H9 (cell line): Measurements from ENCODE around the gene CRMP1. TPM values are rescaled to one million over a fixed set of nuclear protein-coding genes. Genes with fewer than 3 reads are reported as not detected.

Source experiments
- DNase-seq: peaks from one replicate; pipeline ENCODE4 v3.0.0-alpha.2; 2017
- H2AFZ ChIP-seq: one replicate; pipeline ENCODE4 v1.6.1; 2013; ENCODE audit warnings: mild to moderate bottlenecking, low read length, control low read depth, moderate library complexity
- H2AK5ac ChIP-seq: 2 replicates; pipeline ENCODE4 v1.6.1; 2013; ENCODE audit warnings: low read length, control low read depth, mixed read lengths; ENCODE audit not compliant: insufficient read length
- H2BK120ac ChIP-seq: one replicate; pipeline ENCODE4 v1.6.1; 2013; ENCODE audit warnings: low read depth, mild to moderate bottlenecking, low read length, control low read depth, inconsistent platforms; ENCODE audit not compliant: poor library complexity, severe bottlenecking
- H2BK12ac ChIP-seq: 2 replicates; pipeline ENCODE4 v1.6.1; 2013; ENCODE audit warnings: low read length, control low read depth, mixed read lengths, low read depth; ENCODE audit not compliant: insufficient read length
- H2BK15ac ChIP-seq: 2 replicates; pipeline ENCODE4 v1.6.1; 2013; ENCODE audit warnings: low read depth, low read length, control low read depth
- H2BK20ac ChIP-seq: one replicate; pipeline ENCODE4 v1.6.1; 2013; ENCODE audit warnings: low read depth, mild to moderate bottlenecking, low read length, control low read depth, inconsistent platforms; ENCODE audit not compliant: poor library complexity, severe bottlenecking
- H2BK5ac ChIP-seq: 2 replicates; pipeline ENCODE4 v1.6.1; 2013; ENCODE audit warnings: low read length, control low read depth, mixed read lengths; ENCODE audit not compliant: insufficient read length
- H3K14ac ChIP-seq: 2 replicates; pipeline ENCODE4 v1.6.1; 2013; ENCODE audit warnings: low read length, control low read depth; ENCODE audit not compliant: insufficient read depth
- H3K18ac ChIP-seq: 2 replicates; pipeline ENCODE4 v1.6.1; 2013; ENCODE audit warnings: low read depth, mild to moderate bottlenecking, mixed read lengths, low read length, control low read depth; ENCODE audit not compliant: insufficient read length
- H3K23ac ChIP-seq: 2 replicates; pipeline ENCODE4 v1.6.1; 2013; ENCODE audit warnings: low read length, control low read depth, mixed read lengths, low read depth; ENCODE audit not compliant: insufficient read length
- H3K23me2 ChIP-seq: 2 replicates; pipeline ENCODE4 v1.6.1; 2013; ENCODE audit warnings: low read depth, mild to moderate bottlenecking, mixed read lengths, low read length, control low read depth; ENCODE audit not compliant: insufficient read length, poor library complexity, severe bottlenecking
- H3K27ac ChIP-seq: 2 replicates; pipeline ENCODE4 v1.5.1; 2013; ENCODE audit warnings: low read length, control low read depth, mixed read lengths, low read depth; ENCODE audit not compliant: insufficient read length
- H3K27me3 ChIP-seq: 2 replicates; pipeline ENCODE4 v1.6.1; 2013; ENCODE audit warnings: low read length, control low read depth, inconsistent platforms; ENCODE audit not compliant: insufficient read depth
- H3K4ac ChIP-seq: 2 replicates; pipeline ENCODE4 v1.6.1; 2013; ENCODE audit warnings: low read depth, mild to moderate bottlenecking, control low read depth, inconsistent platforms, low read length, moderate library complexity
- H3K4me1 ChIP-seq: 2 replicates; pipeline ENCODE4 v1.6.1; 2013; ENCODE audit warnings: low read length, control low read depth, inconsistent platforms; ENCODE audit not compliant: insufficient read depth
- H3K4me2 ChIP-seq: 2 replicates; pipeline ENCODE4 v1.6.1; 2013; ENCODE audit warnings: low read length, control low read depth, mixed read lengths; ENCODE audit not compliant: insufficient read length, insufficient read depth
- H3K56ac ChIP-seq: 2 replicates; pipeline ENCODE4 v1.6.1; 2013; ENCODE audit warnings: low read depth, mild to moderate bottlenecking, mixed read lengths, low read length, control low read depth; ENCODE audit not compliant: insufficient read length
- H3K79me1 ChIP-seq: 2 replicates; pipeline ENCODE4 v1.6.1; 2013; ENCODE audit warnings: low read depth, mild to moderate bottlenecking, moderate library complexity, low read length, control low read depth, inconsistent platforms; ENCODE audit not compliant: insufficient read depth, poor library complexity, severe bottlenecking
- H3K79me2 ChIP-seq: 2 replicates; pipeline ENCODE4 v1.6.1; 2013; ENCODE audit warnings: low read length, control low read depth, inconsistent platforms; ENCODE audit not compliant: insufficient read depth
- H3K9ac ChIP-seq: 2 replicates; pipeline ENCODE4 v1.6.1; 2013; ENCODE audit warnings: low read length, control low read depth, mixed read lengths; ENCODE audit not compliant: insufficient read length; ENCODE audit errors: extremely low read depth
- H3K9me3 ChIP-seq: one replicate; pipeline ENCODE4 v1.6.1; 2013; ENCODE audit warnings: low read depth, low read length, inconsistent platforms; ENCODE audit not compliant: control insufficient read depth
- H3T11ph ChIP-seq: one replicate; pipeline ENCODE4 v1.6.1; 2013; ENCODE audit warnings: mild to moderate bottlenecking, low read length, control low read depth, inconsistent platforms
- H4K20me1 ChIP-seq: one replicate; pipeline ENCODE4 v1.6.1; 2013; ENCODE audit not compliant: control insufficient read depth, insufficient read length, insufficient read depth
- H4K5ac ChIP-seq: 2 replicates; pipeline ENCODE4 v1.6.1; 2013; ENCODE audit warnings: low read depth, mild to moderate bottlenecking, mixed read lengths, low read length, control low read depth; ENCODE audit not compliant: insufficient read length
- H4K8ac ChIP-seq: replicated peaks from 2 replicates; pipeline ENCODE4 v1.6.1; 2013; ENCODE audit warnings: low read length, control low read depth, mixed read lengths, low read depth; ENCODE audit not compliant: insufficient read length
- H4K91ac ChIP-seq: 2 replicates; pipeline ENCODE4 v1.6.1; 2013; ENCODE audit warnings: low read depth, mild to moderate bottlenecking, moderate library complexity, mixed read lengths, low read length, control low read depth; ENCODE audit not compliant: insufficient read length
- H3K27ac Mint-ChIP-seq, 3 experiments: 2 replicates in 2 of 3; 3 replicates in 1 of 3; pipeline ENCODE4 v1.8.0; 2020 to 2021; ENCODE audit warnings: mixed read lengths in 3 of 3, mild to moderate bottlenecking in 1 of 3, moderate library complexity in 1 of 3
- H3K27me3 Mint-ChIP-seq: 2 replicates; pipeline ENCODE4 v1.8.0; 2021; ENCODE audit warnings: low read depth, mild to moderate bottlenecking, moderate library complexity, mixed read lengths
- H3K36me3 Mint-ChIP-seq, 3 experiments: 2 replicates in 2 of 3; 3 replicates in 1 of 3; pipeline ENCODE4 v1.8.0; 2020 to 2021; ENCODE audit warnings: low read depth in 3 of 3, mixed read lengths in 3 of 3; ENCODE audit not compliant: insufficient read depth in 1 of 3
- H3K4me1 Mint-ChIP-seq, 2 experiments: 2 replicates each; pipeline ENCODE4 v1.8.0; 2020; ENCODE audit warnings: mixed read lengths in 2 of 2
- H3K4me3 Mint-ChIP-seq, 2 experiments: 2 replicates in 1 of 2; 3 replicates in 1 of 2; pipeline ENCODE4 v1.8.0; 2020 to 2021; ENCODE audit warnings: mild to moderate bottlenecking in 2 of 2, mixed read lengths in 2 of 2, moderate library complexity in 1 of 2
- H3K9me3 Mint-ChIP-seq, 2 experiments: 2 replicates in 1 of 2; 3 replicates in 1 of 2; pipeline ENCODE4 v1.8.0; 2020; ENCODE audit warnings: mild to moderate bottlenecking in 2 of 2, mixed read lengths in 2 of 2, moderate library complexity in 1 of 2
- CTCF ChIP-seq: fragments of 200-600 bp; sonication (generic); conservative IDR thresholded peaks from 3 replicates; pipeline ENCODE4 v1.8.0; 2021; ENCODE audit warnings: antibody characterized with exemption, mild to moderate bottlenecking
- WGBS: extraction: QIAGEN DNeasy Blood & Tissue Kit; methylation state at CpG from one replicate; pipeline ENCODE4 v1.1.7; 2013; ENCODE audit warnings: missing lambda C conversion rate, low lambda C conversion rate, mixed read lengths; ENCODE audit not compliant: insufficient read length; ENCODE audit errors: extremely low coverage; 5-methylcytosine and 5-hydroxymethylcytosine counted together
- total RNA-seq: library from RNA; stranded (reverse); gene quantifications from 2 replicates; pipeline ENCODE4 v1.2.1, GENCODE V29; 2021

CRMP1 gene
- total RNA-seq, 1 experiment from 2014 or later, result 71.6 TPM

DNA sequence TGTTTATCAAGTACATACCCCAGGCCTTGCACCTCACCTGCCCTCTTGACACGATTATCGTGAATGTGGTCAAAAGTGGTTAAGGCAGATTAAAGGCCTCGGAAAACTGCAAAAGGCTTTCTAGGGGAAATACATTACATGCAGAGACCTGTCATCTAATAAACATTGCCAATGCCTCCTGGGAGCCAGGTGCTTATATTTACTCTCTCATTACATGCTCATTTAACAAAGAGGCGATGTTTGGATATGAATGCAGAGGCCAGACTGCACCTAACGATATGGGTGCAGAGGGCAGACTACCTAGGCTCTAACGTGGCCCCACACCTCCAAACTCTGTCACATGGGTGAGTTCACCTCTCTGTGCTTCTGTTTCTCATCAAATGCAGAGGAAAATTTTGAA, 14.5 kb downstream of the CRMP1 start:
- Histone ChIP-seq H3K56ac (no peak overlapping the region), H3K27me3 (no peaks in the 10 kb centered on the region), H2BK120ac (no peak overlapping the region), H2AFZ (no peak overlapping the region), H2BK5ac (no peak overlapping the region), H4K91ac (no peak overlapping the region), H2BK15ac (no peak overlapping the region), H3K27ac (no peak overlapping the region), H2BK20ac (no peak overlapping the region), H3K14ac (no peak overlapping the region), H3K4ac (no peak overlapping the region), H4K8ac (no peak overlapping the region), H2BK12ac (no peak overlapping the region), H3K23ac (no peak overlapping the region), H3K9ac (no peak overlapping the region), H3K4me2 (no peak overlapping the region), H3T11ph (no peak overlapping the region), H3K79me1 (peaks cover 36% of the 10 kb centered on the region), H4K20me1 (no peaks in the 10 kb centered on the region), H3K4me1 (peaks cover 6% of the 10 kb centered on the region; the same call in 1 of the 2 replicates), H2AK5ac (no peak overlapping the region), H3K9me3 (no peaks in the 10 kb centered on the region), H3K79me2 (peaks cover 36% of the 10 kb centered on the region; the same call in 1 of the 2 replicates), H3K18ac (no peak overlapping the region), H3K23me2 (no peaks in the 10 kb centered on the region), H4K5ac (no peak overlapping the region)
- H3K4me1 Mint-ChIP-seq, result peaks cover 23 to 38% of the 10 kb centered on the region in 2 experiments
- peaks cover under 1 to 3% of the 10 kb centered on the region in 2 experiments; a peak in 2 of 5 replicates for H3K9me3 Mint-ChIP-seq
- H3K36me3 Mint-ChIP-seq, result peaks cover 5 to 10% (median 5%) of the 10 kb centered on the region in 3 experiments; a peak in 6 of 7 replicates
- no peak for DNase-seq
- WGBS, result no CpG with 5 or more reads among the region's 6 CpGs
- TF ChIP-seq CTCF, result no peak
- H3K27me3 Mint-ChIP-seq, result peaks cover 4% of the 10 kb centered on the region; the same call in 1 of the 2 replicates
- H3K4me3 Mint-ChIP-seq, result no peak overlapping the region
- H3K27ac Mint-ChIP-seq, result no peak overlapping the region
